GM12891 (cell line): Measurements from ENCODE around the gene MT1X.
"Not testable (repeated sequence)": the region's sequence is repeated elsewhere in the genome, so short reads cannot be mapped to it uniquely, and the experiment has no call there.

ENCODE experiments used
- DNase-seq: peaks from one replicate; pipeline ENCODE4 v3.0.0; 2011; ENCODE audit warnings: low spot score; ENCODE audit not compliant: insufficient read length
- FAIRE-seq: peaks from 2 replicates; lab custom pipeline; 2011; peaks lifted over from hg19 to GRCh38; lab: Jason Lieb, UNC
- PAX5 ChIP-seq: IDR thresholded peaks from 2 replicates; pipeline ENCODE4 v1.6.1; 2011; ENCODE audit warnings: low read length, moderate library complexity, mild to moderate bottlenecking; ENCODE audit not compliant: insufficient read depth, severe bottlenecking
- POLR2A ChIP-seq: IDR thresholded peaks from 2 replicates; pipeline ENCODE4 v1.6.1; 2011; ENCODE audit warnings: low read depth, low read length, control low read depth
- POLR2AphosphoS5 ChIP-seq: IDR thresholded peaks from 2 replicates; pipeline ENCODE4 v1.6.1; 2011; ENCODE audit warnings: low read depth, low read length, control low read depth
- POU2F2 ChIP-seq: IDR thresholded peaks from 2 replicates; pipeline ENCODE4 v1.6.1; 2011; ENCODE audit warnings: low read depth, mild to moderate bottlenecking, control low read depth, low read length, moderate library complexity
- SPI1 ChIP-seq: IDR thresholded peaks from 2 replicates; pipeline ENCODE4 v1.6.1; 2011; ENCODE audit warnings: low read depth, low read length, control low read depth
- TAF1 ChIP-seq: IDR thresholded peaks from 2 replicates; pipeline ENCODE4 v1.6.1; 2011; ENCODE audit warnings: low read depth, low read length, control low read depth

Gene MT1X

GRCh38 chr16:56669005-56669839, 13.0 kb upstream of the MT1X start, which contains the start of gene MT1H:
Gene MT1H, plus strand, starts transcription at chr16:56669814. Its CDS starts 71 bp downstream, at chr16:56669885.
- DNase-seq (no peak), FAIRE-seq (no peak)
- TF ChIP-seq TAF1 (no peak), SPI1 (no peak), POU2F2 (no peak), POLR2AphosphoS5 (no peak), PAX5 (no peak), POLR2A (no peak)

GRCh38 chr16:56669840-56670619, 12.2 kb upstream of the MT1X start:
- no peak for TF ChIP-seq POLR2AphosphoS5
- TF ChIP-seq POU2F2: no peak
- no peak for TF ChIP-seq SPI1
- TF ChIP-seq POLR2A: no peak
- no peak for TF ChIP-seq TAF1
- no peak for TF ChIP-seq PAX5
- DNase-seq (no peak), FAIRE-seq (no peak)

GRCh38 chr16:56670620-56670934, 11.7 kb upstream of the MT1X start:
- TF ChIP-seq SPI1 (no peak), POU2F2 (no peak), TAF1 (no peak), POLR2AphosphoS5 (no peak), PAX5 (no peak), POLR2A (no peak)
- DNase-seq (no peak), FAIRE-seq (no peak)

GRCh38 chr16:56671691-56672090, 10.6 kb upstream of the MT1X start:
- not testable (repeated sequence) for DNase-seq, FAIRE-seq

GRCh38 chr16:56672171-56672570, 10.1 kb upstream of the MT1X start:
- not testable (repeated sequence) for FAIRE-seq

GRCh38 chr16:56672761-56673536, 9.3 kb upstream of the MT1X start:
- TF ChIP-seq SPI1: no peak
- no peak for TF ChIP-seq POLR2A
- TF ChIP-seq POU2F2: no peak
- no peak for TF ChIP-seq POLR2AphosphoS5
- TF ChIP-seq PAX5: no peak
- TF ChIP-seq TAF1: no peak
- FAIRE-seq (no peak), DNase-seq (no peak)

More at GRCh38 chr16:56672171-56672570, 10.1 kb upstream of the MT1X start:
- DNase-seq: not testable (repeated sequence)

GRCh38 chr16:56673921-56674320, 8.3 kb upstream of the MT1X start:
- FAIRE-seq (no peak), DNase-seq (no peak)
- TF ChIP-seq POLR2AphosphoS5 (no peak), PAX5 (no peak), POU2F2 (no peak), POLR2A (no peak), TAF1 (no peak), SPI1 (no peak)

GRCh38 chr16:56674570-56674969, 7.7 kb upstream of the MT1X start:
- not testable (repeated sequence) for DNase-seq, FAIRE-seq

- TF ChIP-seq POLR2A (no peak), TAF1 (no peak), POLR2AphosphoS5 (no peak), SPI1 (no peak), POU2F2 (no peak), PAX5 (no peak)
- FAIRE-seq (no peak), DNase-seq (no peak)
Observed at GRCh38 chr16:56675685-56676210, 6.5 kb upstream of the MT1X start.

GRCh38 chr16:56677474-56677873, 4.8 kb upstream of the MT1X start:
- no peak for FAIRE-seq

More at GRCh38 chr16:56677474-56677873, 4.8 kb upstream of the MT1X start:
- TF ChIP-seq POLR2AphosphoS5 (no peak), POU2F2 (no peak)
- DNase-seq: no peak
